IMR-90 (cell line): ENCODE data around the gene CETN2. TPM values are rescaled to one million over a fixed set of nuclear protein-coding genes. Genes with fewer than 3 reads are reported as not detected.

Experiments used
- ATAC-seq: fragments of 200-7000 bp; cut with Tn5 transposase; 2 replicates; pipeline ENCODE4 v1.9.1; 2020; ENCODE audit warnings: low read depth, mild to moderate bottlenecking, moderate library complexity
- Bru-seq: library from RNA; stranded (reverse); fragments of 400-500 nt; gene quantifications from one replicate; lab custom pipeline; 2021; lab: Mats Ljungman, UMichigan
- BruChase-seq, 2 experiments: library from RNA; stranded (reverse); fragments of 400-500 nt; gene quantifications; one replicate each; lab custom pipeline; 2021; lab: Mats Ljungman, UMichigan
- BruUV-seq: library from RNA; stranded (reverse); fragments of 400-500 nt; replicated peaks from 2 replicates; lab custom pipeline; 2021; lab: Mats Ljungman, UMichigan
- CTCF ChIA-PET: fragments of 300-600 bp; formaldehyde crosslinking; extraction: SDS; loops from one replicate; lab custom pipeline; 2021; ENCODE audit warnings: antibody characterized with exemption; lab: Yijun Ruan, JAX
- POLR2A ChIA-PET: fragments of 300-600 bp; sonication (Branson Sonifier 250); formaldehyde crosslinking; loops from one replicate; lab custom pipeline; 2022; ENCODE audit warnings: antibody characterized with exemption; ENCODE audit not compliant: unreplicated experiment; lab: Charles Lee
- DNase-seq: peaks from one replicate; pipeline ENCODE4 v3.0.0; 2013
- H2AFZ ChIP-seq: replicated peaks from 2 replicates; pipeline ENCODE3; 2013; ENCODE audit warnings: low read length, mild to moderate bottlenecking; ENCODE audit not compliant: poor library complexity
- H2AK5ac ChIP-seq: 2 replicates; pipeline ENCODE4 v1.6.1; 2013; ENCODE audit warnings: low read depth, low read length, inconsistent platforms
- H2AK9ac ChIP-seq: replicated peaks from 2 replicates; pipeline ENCODE3; 2013; ENCODE audit warnings: mild to moderate bottlenecking, low read depth, low read length, moderate library complexity; ENCODE audit not compliant: poor library complexity
- H2BK120ac ChIP-seq: 2 replicates; pipeline ENCODE4 v1.6.1; 2013; ENCODE audit warnings: low read depth, low read length, inconsistent platforms
- H2BK15ac ChIP-seq: 3 replicates; pipeline ENCODE4 v1.6.1; 2013; ENCODE audit warnings: low read depth, low read length, inconsistent platforms
- H2BK20ac ChIP-seq: 2 replicates; pipeline ENCODE4 v1.6.1; 2013; ENCODE audit warnings: low read depth, mild to moderate bottlenecking, inconsistent platforms, low read length, moderate library complexity
- H2BK5ac ChIP-seq: 2 replicates; pipeline ENCODE4 v1.6.1; 2013; ENCODE audit warnings: mild to moderate bottlenecking, low read depth, low read length, inconsistent platforms; ENCODE audit not compliant: poor library complexity, severe bottlenecking
- H3K14ac ChIP-seq: replicated peaks from 2 replicates; pipeline ENCODE4 v1.6.1; 2013; ENCODE audit warnings: low read depth, low read length, inconsistent platforms
- H3K18ac ChIP-seq: 2 replicates; pipeline ENCODE4 v1.6.1; 2013; ENCODE audit warnings: low read depth, low read length, control low read depth
- H3K23ac ChIP-seq: 2 replicates; pipeline ENCODE4 v1.6.1; 2013; ENCODE audit warnings: low read depth, low read length, inconsistent platforms
- H3K27ac ChIP-seq: 2 replicates; pipeline ENCODE4 v1.5.1; 2013; ENCODE audit warnings: mild to moderate bottlenecking, control low read depth, low read length; ENCODE audit not compliant: insufficient read depth
- H3K27me3 ChIP-seq: 2 replicates; pipeline ENCODE4 v1.6.1; 2013; ENCODE audit warnings: low read length; ENCODE audit not compliant: control insufficient read depth, insufficient read depth
- H3K36me3 ChIP-seq: 2 replicates; pipeline ENCODE4 v1.6.1; 2013; ENCODE audit warnings: low read length, mixed read lengths; ENCODE audit not compliant: control insufficient read depth, insufficient read depth
- H3K4ac ChIP-seq: 2 replicates; pipeline ENCODE4 v1.6.1; 2013; ENCODE audit warnings: low read depth, low read length, inconsistent platforms
- H3K4me1 ChIP-seq: 2 replicates; pipeline ENCODE4 v1.6.1; 2013; ENCODE audit warnings: low read length, mixed read lengths; ENCODE audit not compliant: control insufficient read depth, insufficient read depth
- H3K4me2 ChIP-seq: 2 replicates; pipeline ENCODE4 v1.6.1; 2013; ENCODE audit warnings: low read depth, mild to moderate bottlenecking, control low read depth, low read length, moderate library complexity
- H3K4me3 ChIP-seq: 2 replicates; pipeline ENCODE4 v1.5.1; 2013; ENCODE audit warnings: low read depth, mild to moderate bottlenecking, control low read depth, low read length, moderate library complexity; ENCODE audit not compliant: insufficient read depth
- H3K56ac ChIP-seq: 2 replicates; pipeline ENCODE4 v1.6.1; 2013; ENCODE audit warnings: low read length, inconsistent platforms; ENCODE audit not compliant: insufficient read depth; ENCODE audit errors: extremely low read depth
- H3K79me1 ChIP-seq, 2 experiments: 2 replicates each; pipeline ENCODE4 v1.6.1; 2013; ENCODE audit warnings: low read length in 2 of 2, inconsistent platforms in 1 of 2, low read depth in 1 of 2
- H3K9ac ChIP-seq: 2 replicates; pipeline ENCODE4 v1.6.1; 2013; ENCODE audit warnings: low read depth, low read length, control low read depth
- H3K9me1 ChIP-seq: 2 replicates; pipeline ENCODE4 v1.6.1; 2013; ENCODE audit warnings: low read length, inconsistent platforms; ENCODE audit not compliant: insufficient read depth
- H3K9me3 ChIP-seq: 2 replicates; pipeline ENCODE4 v1.6.1; 2013; ENCODE audit warnings: low read length; ENCODE audit not compliant: control insufficient read depth, insufficient read depth
- H4K20me1 ChIP-seq: 2 replicates; pipeline ENCODE4 v1.6.1; 2013; ENCODE audit warnings: low read length, inconsistent platforms; ENCODE audit not compliant: insufficient read depth
- H4K5ac ChIP-seq: 2 replicates; pipeline ENCODE4 v1.6.1; 2013; ENCODE audit warnings: mild to moderate bottlenecking, low read depth, low read length, control low read depth
- H4K8ac ChIP-seq, 2 experiments: 2 replicates each; pipeline ENCODE4 v1.6.1; 2013; ENCODE audit warnings: low read depth in 2 of 2, low read length in 2 of 2, control low read depth in 1 of 2, inconsistent platforms in 1 of 2
- H4K91ac ChIP-seq: 2 replicates; pipeline ENCODE4 v1.6.1; 2013; ENCODE audit warnings: low read depth, low read length, inconsistent platforms; ENCODE audit not compliant: insufficient read depth
- CEBPB ChIP-seq: IDR thresholded peaks from 2 replicates; pipeline ENCODE4 v1.6.1; 2012; ENCODE audit warnings: low read depth, low read length, improper control_type of control experiment
- CTCF ChIP-seq: conservative IDR thresholded peaks from 2 replicates; pipeline ENCODE4 v1.5.1; 2012; ENCODE audit warnings: mild to moderate bottlenecking, low read depth, low read length, improper control_type of control experiment
- MXI1 ChIP-seq: IDR thresholded peaks from 2 replicates; pipeline ENCODE4 v1.6.1; 2012; ENCODE audit warnings: low read depth, mild to moderate bottlenecking, low read length, moderate library complexity, borderline replicate concordance
- NFE2L2 ChIP-seq: fragments of 150-350 bp; IDR thresholded peaks from 2 replicates; pipeline ENCODE4 v1.6.1; 2016; ENCODE audit warnings: low read depth, mild to moderate bottlenecking, low read length
- POLR2A ChIP-seq: IDR thresholded peaks from 2 replicates; pipeline ENCODE4 v1.6.1; 2012; ENCODE audit warnings: mild to moderate bottlenecking, low read depth, low read length
- RAD21 ChIP-seq: IDR thresholded peaks from 2 replicates; pipeline ENCODE4 v1.6.1; 2012; ENCODE audit warnings: low read length, improper control_type of control experiment
- RFX5 ChIP-seq: IDR thresholded peaks from 2 replicates; pipeline ENCODE4 v1.8.0; 2012; ENCODE audit warnings: low read depth, mild to moderate bottlenecking, low read length, moderate library complexity
- USF2 ChIP-seq: fragments of 150-350 bp; IDR thresholded peaks from 2 replicates; pipeline ENCODE4 v1.6.1; 2017; ENCODE audit warnings: mild to moderate bottlenecking, antibody characterized with exemption, low read length, low read depth
- WGBS, 2 experiments: methylation state at CpG; one replicate each; pipeline versions ENCODE4 v1.1.5 to v1.1.7; 2013; ENCODE audit warnings: missing lambda C conversion rate in 2 of 2; ENCODE audit not compliant: insufficient read length in 1 of 2; ENCODE audit errors: extremely low coverage in 2 of 2; 5-methylcytosine and 5-hydroxymethylcytosine counted together
- dilution Hi-C: fragments of 300-500 bp; cut with HindIII; formaldehyde crosslinking; loops from one replicate; pipeline ENCODE4 v1.14.3; 2018; ENCODE audit warnings: low sequenced_read_pairs; ENCODE audit not compliant: unreplicated experiment
- in situ Hi-C: fragments of 300-500 bp; cut with MboI; formaldehyde crosslinking; loops from 3 replicates; pipeline ENCODE4 v1.14.3; 2019; ENCODE audit warnings: low sequenced_read_pairs, inconsistent platforms, mixed read lengths
- intact Hi-C: fragments of 100-400 bp; cut with micrococcal nuclease; formaldehyde crosslinking; loops from 2 replicates; pipeline ENCODE4 v1.10.0; 2022
- long read RNA-seq: library from polyadenylated mRNA; unstranded; transcript quantifications from one replicate; pipeline ENCODE4 v2.0.0, GENCODE V29; 2021; ENCODE audit not compliant: unreplicated experiment
- polyA plus RNA-seq, 3 experiments: library from polyadenylated mRNA; depleted of rRNA; stranded (reverse); fragments of >200 nt; gene quantifications; 2 replicates each; pipeline ENCODE4 v1.2.3, GENCODE V29; 2012; ENCODE audit warnings: low replicate concordance in 1 of 3
- total RNA-seq: library from RNA; depleted of rRNA; stranded (reverse); fragments of >200 nt; gene quantifications from 2 replicates; pipeline ENCODE4 v1.2.3, GENCODE V29; 2012; rRNA removed
- TF ChIP-seq, protein P1 (sequence below): fragments of 150-350 bp; IDR thresholded peaks from 2 replicates; pipeline ENCODE4 v1.6.1; 2016; ENCODE audit warnings: low read depth, mild to moderate bottlenecking, low read length, moderate library complexity, borderline replicate concordance

Gene CETN2
- 15.8 and 25.8 TPM in 2 replicates for total RNA-seq
- 31.2 and 34.0 TPM in 2 replicates for polyA plus RNA-seq (2012; rRNA removed)
- polyA plus RNA-seq (2012; cell fraction: cytosol; rRNA removed) = 6.0 and 9.1 TPM in 2 replicates
- 0.99 and 13.6 TPM in 2 replicates for polyA plus RNA-seq (2012; cell fraction: nucleus; rRNA removed; ENCODE audit: low replicate concordance)
- Bru-seq, nascent RNA = percentile 62 among the genes with signal in this experiment
- BruChase-seq, experiment 1, labeled RNA remaining after a 6-hour chase = percentile 62 among the genes with signal in this experiment
- percentile 56 among the genes with signal in this experiment for BruChase-seq, experiment 2, labeled RNA remaining after a 2-hour chase
- long read RNA-seq, transcript CETN2-201 (5 exons, 1,454 nt) = major isoform, 16 of 17 reads
- long read RNA-seq, partial matches to known transcripts = 1 of 17 reads
- long read RNA-seq, other reads (novel, unspliced or antisense) = 0 of 17 reads

DNA sequence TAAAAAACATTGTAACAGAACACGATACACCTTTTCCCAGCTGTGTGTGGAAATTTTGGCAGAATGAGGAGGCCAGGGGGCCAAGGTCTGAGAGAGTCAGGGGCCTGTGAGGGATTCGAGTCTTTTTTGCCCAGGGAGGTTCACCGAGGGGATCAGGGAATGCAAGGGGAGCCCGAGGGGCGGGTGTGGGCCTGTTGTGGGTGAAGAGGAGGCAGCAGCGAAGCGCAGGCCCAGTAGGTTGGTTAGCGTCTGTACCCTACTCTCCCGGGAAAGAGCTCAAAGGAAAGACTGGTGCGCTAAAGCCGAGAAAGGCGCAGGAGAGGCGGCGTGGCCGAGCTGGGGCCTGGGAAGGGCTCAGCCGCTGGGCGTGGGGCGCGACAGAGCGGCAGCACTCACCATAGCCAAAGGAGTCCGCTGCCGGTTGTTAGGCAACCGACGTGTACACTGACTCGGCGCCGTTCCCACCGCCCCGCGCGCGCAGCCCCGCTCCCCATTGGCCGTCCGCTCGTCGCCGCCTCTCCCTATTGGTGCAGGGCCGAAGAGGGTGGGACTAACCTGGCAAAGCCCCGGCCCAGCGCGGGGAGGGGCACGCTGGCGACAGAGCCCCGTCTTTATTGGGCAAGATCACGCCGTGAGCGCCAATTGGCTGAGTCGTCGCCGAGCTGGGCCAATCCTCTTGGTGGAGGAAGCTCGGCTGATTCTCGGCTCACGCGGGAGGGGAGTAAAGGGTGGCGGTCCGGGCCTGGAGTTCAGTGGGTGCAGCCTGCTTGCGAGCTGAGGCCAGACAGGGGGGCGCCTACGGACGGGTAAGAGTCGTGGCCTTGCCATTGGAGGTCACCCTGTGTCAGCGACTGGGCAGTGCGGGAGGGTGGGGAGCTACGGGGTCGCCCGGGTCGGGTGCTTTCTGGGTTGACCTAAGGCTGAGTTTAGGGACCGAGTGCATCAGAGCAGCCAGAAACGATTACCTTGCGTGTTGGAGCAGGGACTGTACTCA is at the start of gene CETN2, which contains the start of gene NSDHL:
TSS of gene CETN2 (minus strand) at position 446 of the 994 bp plus-strand sequence. CDS start at position 399, 47 bp downstream.
TSS of gene NSDHL (plus strand) at position 752 of the 994 bp plus-strand sequence. CDS start 15,262 bp downstream, outside the sequence.
- no peak within 1 kb of the TSS for H3K18ac ChIP-seq
- DNase-seq = peak; percentile 93
- H2AK5ac ChIP-seq = no peak within 1 kb of the TSS
- H3K36me3 ChIP-seq = no peaks in the 10 kb centered on the region; the same call in none of the 2 replicates
- H4K91ac ChIP-seq = no peak within 1 kb of the TSS
- H3K23ac ChIP-seq = peak within 1 kb of the TSS; percentile 74; the same call in 1 of the 2 replicates
- BruUV-seq = no TSS peak
- peak within 1 kb of the TSS; percentile 69 for H3K27ac ChIP-seq
- H3K9me3 ChIP-seq = no peaks in the 10 kb centered on the region
- 0 out of 2 replicates have a peak, but pooled peaks cover 2% of the 10 kb centered on the region for H3K4me1 ChIP-seq
- peaks cover 5 to 11% of the 10 kb centered on the region in 2 experiments; a peak in 2 of 4 replicates for H3K79me1 ChIP-seq
- no peaks in the 10 kb centered on the region; the same call in 1 of the 2 replicates for H4K20me1 ChIP-seq
- intact Hi-C loops (no loop called here), dilution Hi-C loops (no loop called here), in situ Hi-C loops (no loop called here)
- ATAC-seq = peak; percentile 99
- no peaks in the 10 kb centered on the region for H3K27me3 ChIP-seq
- H3K4me3 ChIP-seq = peak within 1 kb of the TSS; percentile 88
- peak within 1 kb of the TSS; percentile 89 for H2AFZ ChIP-seq
- peak within 1 kb of the TSS; percentile 93 for H3K9ac ChIP-seq
- peak within 1 kb of the TSS; percentile 40 for H2BK5ac ChIP-seq
- H2BK15ac ChIP-seq = no peak within 1 kb of the TSS
- ChIA-PET CTCF (interaction anchor here (0.7 to 0.9 kb wide), 2 partner anchors 10 to 11 kb away, joined by 3 read pairs; no protein-coding TSS in a partner anchor), POLR2A (no interaction called here)
- WGBS, 2 experiments = 58% methylated on average over 23 of the region's 71 CpGs; no CpG with 5 or more reads in 1 of the 2 experiments
- H4K5ac ChIP-seq = peak within 1 kb of the TSS; percentile 64; the same call in 1 of the 2 replicates
- H3K56ac ChIP-seq = peak within 1 kb of the TSS; percentile 10; the same call in 1 of the 2 replicates
- no peak within 1 kb of the TSS for H2BK120ac ChIP-seq
- peak within 1 kb of the TSS; percentile 87 for H2AK9ac ChIP-seq
- no peaks in the 10 kb centered on the region for H3K9me1 ChIP-seq
- H3K4ac ChIP-seq = 0 out of 2 replicates have a peak within 1 kb of the TSS, but pooled peaks have one; percentile 24
- peak within 1 kb of the TSS; percentile 69 to 71; a peak in 2 of 4 replicates for H4K8ac ChIP-seq
- no peak within 1 kb of the TSS for H2BK20ac ChIP-seq
- 0 out of 2 replicates have a peak within 1 kb of the TSS, but pooled peaks have one; percentile 60 for H3K14ac ChIP-seq
- H3K4me2 ChIP-seq = peak within 1 kb of the TSS; percentile 74
- TF ChIP-seq CTCF = no peak
- TF ChIP-seq POLR2A = peak; percentile 82
- TF ChIP-seq RFX5 = 0 out of 2 replicates have a peak, but pooled peaks have one; percentile 19
- TF ChIP-seq CEBPB = peak; percentile 83
- TF ChIP-seq NFE2L2 = no peak
- TF ChIP-seq USF2 = 0 out of 2 replicates have a peak, but pooled peaks have one; percentile 18
- TF ChIP-seq RAD21 = no peak
- TF ChIP-seq MXI1 = peak; percentile 79; the same call in 1 of the 2 replicates
- TF ChIP-seq, protein P1, sequence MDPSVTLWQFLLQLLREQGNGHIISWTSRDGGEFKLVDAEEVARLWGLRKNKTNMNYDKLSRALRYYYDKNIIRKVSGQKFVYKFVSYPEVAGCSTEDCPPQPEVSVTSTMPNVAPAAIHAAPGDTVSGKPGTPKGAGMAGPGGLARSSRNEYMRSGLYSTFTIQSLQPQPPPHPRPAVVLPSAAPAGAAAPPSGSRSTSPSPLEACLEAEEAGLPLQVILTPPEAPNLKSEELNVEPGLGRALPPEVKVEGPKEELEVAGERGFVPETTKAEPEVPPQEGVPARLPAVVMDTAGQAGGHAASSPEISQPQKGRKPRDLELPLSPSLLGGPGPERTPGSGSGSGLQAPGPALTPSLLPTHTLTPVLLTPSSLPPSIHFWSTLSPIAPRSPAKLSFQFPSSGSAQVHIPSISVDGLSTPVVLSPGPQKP = no peak
